ENCODE results near the gene ANAPC13.

Gene ANAPC13

GRCh38 chr3:134527538-134528186 lies 41.9 kb upstream of the ANAPC13 start:
- Histone ChIP-seq H2BK12ac (ENCODE audit: low read length in 2 of 2) (no peak overlapping the region), H3K14ac (ENCODE audit: low read length in 2 of 2) (no peak overlapping the region), H4K91ac (ENCODE audit: low read length) (peak overlapping the region; percentile 10), H2BK15ac (ENCODE audit: low read depth, poor library complexity, severe bottlenecking) (no peak overlapping the region), H3K4me1 (ENCODE audit: control insufficient read depth, insufficient read depth, low read depth, low read length) (peaks cover 4% of the 10 kb centered on the region), H3K4me2 (ENCODE audit: low read length, poor library complexity, severe bottlenecking) (no peak overlapping the region), H2BK120ac (ENCODE audit: low read depth, low read length) (no peak overlapping the region), H2BK5ac (ENCODE audit: low read depth, low read length, poor library complexity, severe bottlenecking) (no peak overlapping the region), H2AK5ac (ENCODE audit: low read length, severe bottlenecking) (no peak overlapping the region), H3K9ac (ENCODE audit: low read length) (no peak overlapping the region), H4K8ac (ENCODE audit: low read length) (no peak overlapping the region), H3K27me3 (ENCODE audit: control insufficient read depth in 1 of 2, insufficient read depth in 1 of 2, low read length in 2 of 2) (no peaks in the 10 kb centered on the region), H3K27ac (ENCODE audit: low read length, poor library complexity, severe bottlenecking) (no peak overlapping the region), H3K4ac (ENCODE audit: low read depth in 1 of 2, low read length in 2 of 2) (no peak overlapping the region), H3K4me3 (ENCODE audit: insufficient read depth in 1 of 2, low read depth in 1 of 2, low read length in 2 of 2) (no peak overlapping the region), H3K36me3 (ENCODE audit: control insufficient read depth in 1 of 2, insufficient read depth in 2 of 2, low read depth in 1 of 2, low read length in 2 of 2) (peaks cover 6% of the 10 kb centered on the region in 2 experiments), H3K18ac (ENCODE audit: low read depth in 1 of 2, low read length in 2 of 2) (no peak overlapping the region), H3K9me3 (ENCODE audit: control insufficient read depth, low read length) (peaks cover 31% of the 10 kb centered on the region), H3K79me1 (replicated peaks; ENCODE audit: low read length, poor library complexity, severe bottlenecking) (peaks cover 26% of the 10 kb centered on the region), H3K23ac (ENCODE audit: low read length in 2 of 2) (no peak overlapping the region), H2AFZ (ENCODE audit: low read depth, low read length) (no peak overlapping the region)
- 96% methylated on average over 7 of the region's 7 CpGs for WGBS
- DNase-seq: no peak

- H3K27ac ChIP-seq (ENCODE audit: low read length, poor library complexity, severe bottlenecking): no peak overlapping the region
- peaks cover 26% of the 10 kb centered on the region for H3K79me1 ChIP-seq (replicated peaks; ENCODE audit: low read length, poor library complexity, severe bottlenecking)
- no peak overlapping the region for H2BK5ac ChIP-seq (ENCODE audit: low read depth, low read length, poor library complexity, severe bottlenecking)
- H2AK5ac ChIP-seq (ENCODE audit: low read length, severe bottlenecking): no peak overlapping the region
- H3K4ac ChIP-seq (ENCODE audit: low read depth in 1 of 2, low read length in 2 of 2): peak overlapping the region in 1 of 2 experiments; percentile 20
- H4K8ac ChIP-seq (ENCODE audit: low read length): no peak overlapping the region
- no peak overlapping the region for H3K4me3 ChIP-seq (ENCODE audit: insufficient read depth in 1 of 2, low read depth in 1 of 2, low read length in 2 of 2)
- H2BK12ac ChIP-seq (ENCODE audit: low read length in 2 of 2): no peak overlapping the region
- no peak overlapping the region for H2BK15ac ChIP-seq (ENCODE audit: low read depth, poor library complexity, severe bottlenecking)
- H3K14ac ChIP-seq (ENCODE audit: low read length in 2 of 2): peak overlapping the region in 1 of 2 experiments; percentile 35
- DNase-seq: no peak
- no peak overlapping the region for H2AFZ ChIP-seq (ENCODE audit: low read depth, low read length)
- H3K18ac ChIP-seq (ENCODE audit: low read depth in 1 of 2, low read length in 2 of 2): no peak overlapping the region
- peaks cover 4% of the 10 kb centered on the region for H3K4me1 ChIP-seq (ENCODE audit: control insufficient read depth, insufficient read depth, low read depth, low read length)
- peaks cover 34% of the 10 kb centered on the region for H3K9me3 ChIP-seq (ENCODE audit: control insufficient read depth, low read length)
- H3K9ac ChIP-seq (ENCODE audit: low read length): no peak overlapping the region
- no peak overlapping the region for H2BK120ac ChIP-seq (ENCODE audit: low read depth, low read length)
- H3K4me2 ChIP-seq (ENCODE audit: low read length, poor library complexity, severe bottlenecking): no peak overlapping the region
- peaks cover 6% of the 10 kb centered on the region in 2 experiments for H3K36me3 ChIP-seq (ENCODE audit: control insufficient read depth in 1 of 2, insufficient read depth in 2 of 2, low read depth in 1 of 2, low read length in 2 of 2)
- H3K27me3 ChIP-seq (ENCODE audit: control insufficient read depth in 1 of 2, insufficient read depth in 1 of 2, low read length in 2 of 2): no peaks in the 10 kb centered on the region
- H3K23ac ChIP-seq (ENCODE audit: low read length in 2 of 2): peak overlapping the region in 1 of 2 experiments; percentile 70
- no peak overlapping the region for H4K91ac ChIP-seq (ENCODE audit: low read length)
- WGBS: 91% methylated on average over 4 of the region's 4 CpGs
These were observed 41.3 kb upstream of the ANAPC13 start for GRCh38 chr3:134527037-134527436.

- H3K9ac ChIP-seq (ENCODE audit: low read length): no peak overlapping the region
- no peaks in the 10 kb centered on the region for H3K27me3 ChIP-seq (ENCODE audit: control insufficient read depth in 1 of 2, insufficient read depth in 1 of 2, low read length in 2 of 2)
- H2BK120ac ChIP-seq (ENCODE audit: low read depth, low read length): no peak overlapping the region
- H2BK15ac ChIP-seq (ENCODE audit: low read depth, poor library complexity, severe bottlenecking): no peak overlapping the region
- WGBS: no CpG with 5 or more reads among the region's 1 CpG
- no peak overlapping the region for H3K23ac ChIP-seq (ENCODE audit: low read length in 2 of 2)
- no peak overlapping the region for H3K18ac ChIP-seq (ENCODE audit: low read depth in 1 of 2, low read length in 2 of 2)
- H3K9me3 ChIP-seq (ENCODE audit: control insufficient read depth, low read length): peaks cover 34% of the 10 kb centered on the region
- H3K36me3 ChIP-seq (ENCODE audit: control insufficient read depth in 1 of 2, insufficient read depth in 2 of 2, low read depth in 1 of 2, low read length in 2 of 2): peaks cover 4 to 6% of the 10 kb centered on the region in 2 experiments
- H3K79me1 ChIP-seq (replicated peaks; ENCODE audit: low read length, poor library complexity, severe bottlenecking): peaks cover 26% of the 10 kb centered on the region
- no peak overlapping the region for H2AFZ ChIP-seq (ENCODE audit: low read depth, low read length)
- no peak overlapping the region for H2BK12ac ChIP-seq (ENCODE audit: low read length in 2 of 2)
- H3K4me3 ChIP-seq (ENCODE audit: insufficient read depth in 1 of 2, low read depth in 1 of 2, low read length in 2 of 2): no peak overlapping the region
- no peak overlapping the region for H4K91ac ChIP-seq (ENCODE audit: low read length)
- no peak overlapping the region for H3K27ac ChIP-seq (ENCODE audit: low read length, poor library complexity, severe bottlenecking)
- no peak overlapping the region for H4K8ac ChIP-seq (ENCODE audit: low read length)
- H3K14ac ChIP-seq (ENCODE audit: low read length in 2 of 2): no peak overlapping the region
- peaks cover 4% of the 10 kb centered on the region for H3K4me1 ChIP-seq (ENCODE audit: control insufficient read depth, insufficient read depth, low read depth, low read length)
- no peak overlapping the region for H3K4ac ChIP-seq (ENCODE audit: low read depth in 1 of 2, low read length in 2 of 2)
- no peak overlapping the region for H3K4me2 ChIP-seq (ENCODE audit: low read length, poor library complexity, severe bottlenecking)
- H2BK5ac ChIP-seq (ENCODE audit: low read depth, low read length, poor library complexity, severe bottlenecking): no peak overlapping the region
- H2AK5ac ChIP-seq (ENCODE audit: low read length, severe bottlenecking): no peak overlapping the region
- DNase-seq: no peak
These were observed 40.5 kb upstream of the ANAPC13 start for GRCh38 chr3:134526319-134526718.

DNA sequence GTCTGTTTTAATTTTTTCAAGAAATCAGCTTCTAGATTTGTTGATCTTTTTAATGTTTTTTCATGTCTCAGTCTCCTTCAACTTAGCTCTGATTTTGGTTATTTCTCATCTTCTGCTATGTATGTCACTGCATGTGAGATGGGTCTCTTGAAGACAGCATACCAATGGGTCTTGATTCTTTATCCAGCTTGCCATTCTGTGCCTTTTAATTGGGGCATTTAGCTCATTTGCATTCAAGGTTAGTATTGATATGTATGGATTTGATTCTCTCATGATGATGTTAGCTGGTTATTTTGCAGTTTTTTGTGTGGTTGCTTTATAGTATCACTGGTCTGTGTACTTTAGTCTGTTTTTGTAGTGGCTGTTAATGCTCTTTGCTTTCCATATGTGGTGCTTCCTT lies 39.5 kb upstream of the ANAPC13 start:
- H2AFZ ChIP-seq (ENCODE audit: low read depth, low read length): no peak overlapping the region
- peaks cover 4% of the 10 kb centered on the region for H3K4me1 ChIP-seq (ENCODE audit: control insufficient read depth, insufficient read depth, low read depth, low read length)
- no peak overlapping the region for H3K23ac ChIP-seq (ENCODE audit: low read length in 2 of 2)
- no peak overlapping the region for H4K8ac ChIP-seq (ENCODE audit: low read length)
- no peak overlapping the region for H2BK15ac ChIP-seq (ENCODE audit: low read depth, poor library complexity, severe bottlenecking)
- no peak for DNase-seq
- H3K79me1 ChIP-seq (replicated peaks; ENCODE audit: low read length, poor library complexity, severe bottlenecking): peaks cover 23% of the 10 kb centered on the region
- H3K36me3 ChIP-seq (ENCODE audit: control insufficient read depth in 1 of 2, insufficient read depth in 2 of 2, low read depth in 1 of 2, low read length in 2 of 2): peaks cover 4 to 6% of the 10 kb centered on the region in 2 experiments
- no peak overlapping the region for H2BK12ac ChIP-seq (ENCODE audit: low read length in 2 of 2)
- no peaks in the 10 kb centered on the region for H3K27me3 ChIP-seq (ENCODE audit: control insufficient read depth in 1 of 2, insufficient read depth in 1 of 2, low read length in 2 of 2)
- H3K18ac ChIP-seq (ENCODE audit: low read depth in 1 of 2, low read length in 2 of 2): no peak overlapping the region
- H3K4me3 ChIP-seq (ENCODE audit: insufficient read depth in 1 of 2, low read depth in 1 of 2, low read length in 2 of 2): no peak overlapping the region
- H2AK5ac ChIP-seq (ENCODE audit: low read length, severe bottlenecking): no peak overlapping the region
- peaks cover 34% of the 10 kb centered on the region for H3K9me3 ChIP-seq (ENCODE audit: control insufficient read depth, low read length)
- H3K4me2 ChIP-seq (ENCODE audit: low read length, poor library complexity, severe bottlenecking): no peak overlapping the region
- no peak overlapping the region for H2BK120ac ChIP-seq (ENCODE audit: low read depth, low read length)
- no peak overlapping the region for H4K91ac ChIP-seq (ENCODE audit: low read length)
- H3K4ac ChIP-seq (ENCODE audit: low read depth in 1 of 2, low read length in 2 of 2): no peak overlapping the region
- no peak overlapping the region for H3K27ac ChIP-seq (ENCODE audit: low read length, poor library complexity, severe bottlenecking)
- H2BK5ac ChIP-seq (ENCODE audit: low read depth, low read length, poor library complexity, severe bottlenecking): no peak overlapping the region
- no peak overlapping the region for H3K14ac ChIP-seq (ENCODE audit: low read length in 2 of 2)
- H3K9ac ChIP-seq (ENCODE audit: low read length): no peak overlapping the region
